Gastroesophageal sphincter (tissue), 3 donors: ENCODE measurements around the gene ITPA.

Experiments used
- CTCF ChIP-seq, 4 experiments: fragments of 200-600 bp in 2 of 4; fragments of 450-650 bp in 2 of 4; sonication (generic) in 1 of 4; IDR thresholded peaks; one replicate each; pipeline ENCODE4 v1.5.1; 2017 to 2019; ENCODE audit warnings: antibody characterized with exemption in 4 of 4, mild to moderate bottlenecking in 2 of 4, moderate library complexity in 2 of 4
- POLR2AphosphoS5 ChIP-seq: sonication (generic); formaldehyde crosslinking; IDR thresholded peaks from one replicate; pipeline ENCODE4 v1.6.1; 2017; ENCODE audit warnings: antibody characterized with exemption

- TF ChIP-seq CTCF (IDR thresholded peaks at IDR 0.05) (no peak), POLR2AphosphoS5 (no peak)
These were observed 24.7 kb downstream of the ITPA start for GRCh38 chr20:3233991-3234498.
